SK-N-MC (cell line): ENCODE measurements around the gene TMEM119.
"Not testable (repeated sequence)": the region's sequence is repeated elsewhere in the genome, so short reads cannot be mapped to it uniquely, and the experiment has no call there.

Experiments used
- DNase-seq: peaks from one replicate; pipeline ENCODE4 v3.0.0-alpha.2; 2011; ENCODE audit warnings: low read depth, low spot score
- H3K27ac ChIP-seq: fragments of 200-600 bp; sonication (generic); 2 replicates; pipeline ENCODE4 v1.5.1; 2016; ENCODE audit warnings: mixed run types
- H3K36me3 ChIP-seq: fragments of 200-600 bp; sonication (generic); 2 replicates; pipeline ENCODE4 v1.6.1; 2017; ENCODE audit warnings: antibody characterized with exemption, low read length, mixed read lengths; ENCODE audit not compliant: insufficient read depth
- H3K4me3 ChIP-seq: fragments of 200-600 bp; sonication (generic); 2 replicates; pipeline ENCODE4 v1.5.1; 2016
- H3K9ac ChIP-seq: fragments of 200-600 bp; sonication (generic); 2 replicates; pipeline ENCODE4 v1.8.0; 2017; ENCODE audit warnings: mixed run types, mixed read lengths; ENCODE audit not compliant: insufficient read length
- H3K9me3 ChIP-seq: fragments of 200-600 bp; sonication (generic); 2 replicates; pipeline ENCODE4 v1.6.1; 2017; ENCODE audit warnings: low read depth, mild to moderate bottlenecking, antibody characterized with exemption, low read length, moderate library complexity, mixed read lengths
- EZH2 ChIP-seq: fragments of 200-600 bp; sonication (generic); IDR thresholded peaks from one replicate; pipeline ENCODE4 v1.6.1; 2017; ENCODE audit warnings: antibody characterized with exemption
- FOXP2 ChIP-seq: optimal IDR thresholded peaks from 2 replicates; pipeline ENCODE3; 2011; ENCODE audit warnings: mild to moderate bottlenecking, moderate library complexity; ENCODE audit not compliant: insufficient read depth; ENCODE audit errors: extremely low read length, control extremely low read depth
- POLR2AphosphoS5 ChIP-seq: IDR thresholded peaks from 2 replicates; pipeline ENCODE4 v1.6.1; 2012; ENCODE audit warnings: mild to moderate bottlenecking, low read depth, low read length, borderline replicate concordance

Gene TMEM119

DNA sequence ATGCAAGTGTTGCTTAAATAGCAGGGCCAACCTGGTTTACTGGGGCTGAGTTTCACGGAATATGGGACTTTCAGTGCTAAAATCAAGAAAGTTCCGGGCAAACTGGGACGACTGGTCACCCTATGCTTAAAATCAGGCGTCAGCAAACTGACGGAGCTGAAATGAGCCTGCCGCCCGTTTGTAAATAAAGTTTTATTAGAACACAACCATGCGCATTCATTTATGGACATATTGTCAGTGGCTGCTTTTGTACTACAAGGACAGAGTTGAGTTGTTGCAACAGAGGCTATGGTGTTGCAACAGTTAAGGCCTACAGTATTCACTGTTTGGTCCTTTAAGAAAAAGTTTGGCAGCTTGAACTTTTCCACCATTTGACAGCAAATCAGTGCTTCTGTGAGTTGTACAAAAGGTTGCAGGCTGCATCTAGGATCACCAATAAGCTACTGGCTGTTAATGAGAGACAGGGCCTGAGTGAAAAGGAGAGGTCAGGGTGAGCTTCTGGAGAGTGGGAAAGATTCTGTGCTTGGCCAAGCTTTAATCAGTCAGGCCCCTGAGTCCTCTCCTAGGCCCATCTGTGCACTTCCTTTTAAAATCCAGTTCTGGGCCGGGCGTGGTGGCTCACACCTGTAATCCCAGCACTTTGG lies 22.5 kb upstream of the TMEM119 start:
- Histone ChIP-seq H3K9ac (no peak overlapping the region), H3K9me3 (no peaks in the 10 kb centered on the region), H3K27ac (no peak overlapping the region), H3K4me3 (no peak overlapping the region), H3K36me3 (no peaks in the 10 kb centered on the region)
- DNase-seq = no peak
- no peak for TF ChIP-seq EZH2
- no peak for TF ChIP-seq FOXP2
- no peak for TF ChIP-seq POLR2AphosphoS5

DNA sequence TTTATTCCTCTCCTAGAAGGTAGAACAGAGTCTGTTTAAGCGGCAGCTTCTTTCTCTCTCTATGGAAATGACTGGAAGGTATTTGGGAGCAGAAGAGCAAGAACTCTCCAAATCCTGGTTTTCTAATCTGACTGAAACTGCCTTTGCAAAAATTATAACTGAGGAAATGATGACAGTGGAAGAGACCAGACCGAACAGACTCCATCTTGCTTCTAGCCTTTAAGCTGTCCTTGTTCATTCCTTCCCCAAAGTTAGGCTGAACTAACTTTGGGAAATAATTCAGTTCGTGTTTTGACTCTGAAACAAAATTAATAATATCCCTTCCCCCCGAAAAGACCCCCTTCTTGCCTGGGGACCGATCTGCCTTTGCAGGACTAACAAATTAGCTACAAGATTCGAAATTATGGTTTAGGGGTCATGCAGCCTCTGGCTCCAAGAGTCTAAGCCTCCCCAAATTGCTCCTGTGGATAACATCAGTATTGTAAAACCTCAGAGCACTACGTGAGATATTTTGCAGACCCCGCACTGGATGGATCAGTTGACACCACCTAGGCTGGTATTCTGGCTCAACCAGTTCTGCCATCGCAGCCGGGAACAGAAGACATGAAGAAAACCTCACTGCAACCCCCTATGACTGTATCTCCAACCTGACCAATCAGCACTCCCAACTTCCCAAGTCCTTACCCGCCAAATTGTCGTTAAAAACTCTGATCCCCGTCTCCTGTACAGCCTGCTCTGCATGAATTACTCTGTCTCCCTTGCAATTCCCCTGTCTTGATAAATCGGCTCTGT lies 21.7 kb upstream of the TMEM119 start:
- H3K27ac ChIP-seq = no peak overlapping the region
- no peaks in the 10 kb centered on the region for H3K36me3 ChIP-seq
- H3K9me3 ChIP-seq = no peaks in the 10 kb centered on the region
- H3K4me3 ChIP-seq = no peak overlapping the region
- DNase-seq = no peak
- TF ChIP-seq POLR2AphosphoS5 (no peak), FOXP2 (no peak), EZH2 (no peak)
- H3K9ac ChIP-seq = no peak overlapping the region

- DNase-seq, H3K4me3 ChIP-seq, H3K36me3 ChIP-seq, H3K9me3 ChIP-seq, H3K27ac ChIP-seq, H3K9ac ChIP-seq: not testable (repeated sequence)
These were observed 21.0 kb upstream of the TMEM119 start for GRCh38 chr12:108618953-108619274.

GRCh38 chr12:108618079-108618952 lies 20.4 kb upstream of the TMEM119 start:
- no peak overlapping the region for H3K27ac ChIP-seq
- no peaks in the 10 kb centered on the region for H3K36me3 ChIP-seq
- no peaks in the 10 kb centered on the region for H3K9me3 ChIP-seq
- no peak for TF ChIP-seq POLR2AphosphoS5
- TF ChIP-seq EZH2 = no peak
- TF ChIP-seq FOXP2 = no peak
- H3K4me3 ChIP-seq = no peak overlapping the region
- no peak overlapping the region for H3K9ac ChIP-seq
- DNase-seq = peak; percentile 68

DNA sequence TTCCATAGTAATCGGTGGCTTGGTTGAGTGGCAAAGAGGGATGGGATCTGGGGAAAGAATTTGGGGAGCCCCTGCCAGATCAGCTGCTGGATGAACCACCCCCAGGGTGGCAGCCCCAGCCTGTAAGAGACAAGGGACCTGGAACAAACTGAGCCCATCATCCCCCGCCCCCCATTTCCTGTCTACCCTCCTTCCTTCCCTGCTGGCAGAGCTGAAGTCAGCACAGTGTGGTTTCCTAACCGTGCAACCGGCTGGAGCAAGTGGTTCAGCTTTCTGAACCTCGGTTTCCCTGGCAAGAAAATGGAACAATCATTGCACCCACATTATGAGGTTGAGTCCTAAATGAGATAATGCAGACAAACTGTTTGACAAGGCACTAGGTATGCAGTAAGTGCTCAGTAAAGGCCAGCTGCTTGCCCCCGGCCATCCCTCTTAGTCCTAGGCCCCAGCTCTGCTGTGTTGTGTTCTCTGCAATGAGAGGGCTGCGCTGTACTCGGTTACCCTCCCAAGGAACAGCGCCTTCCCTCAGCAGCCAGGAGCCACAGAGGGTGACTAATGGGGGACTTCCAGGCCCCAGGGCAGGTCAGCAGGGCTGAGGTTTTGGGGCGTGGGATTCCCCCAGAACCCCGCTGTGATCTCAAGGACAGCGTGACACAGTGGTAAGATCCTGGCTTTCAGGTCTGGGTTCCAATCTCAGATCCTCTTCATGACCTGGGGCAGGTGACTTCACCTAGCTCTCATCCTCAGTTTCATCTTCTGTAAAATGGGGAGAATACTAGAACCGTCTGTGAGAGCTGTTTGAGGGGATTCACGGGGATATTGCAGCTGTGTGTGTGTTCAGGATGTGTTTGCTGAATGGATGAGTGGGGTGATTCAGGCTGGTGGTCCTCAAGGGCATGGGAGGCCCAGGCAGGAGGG lies 19.3 kb upstream of the TMEM119 start:
- Histone ChIP-seq H3K4me3 (peak overlapping the region; percentile 7; the same call in 1 of the 2 replicates), H3K27ac (peak overlapping the region; percentile 49; the same call in 1 of the 2 replicates), H3K9me3 (no peaks in the 10 kb centered on the region), H3K9ac (no peak overlapping the region), H3K36me3 (no peaks in the 10 kb centered on the region)
- TF ChIP-seq POLR2AphosphoS5 (0 out of 2 replicates have a peak, but pooled peaks have one; percentile 19), FOXP2 (no peak), EZH2 (no peak)
- DNase-seq = no peak

DNA sequence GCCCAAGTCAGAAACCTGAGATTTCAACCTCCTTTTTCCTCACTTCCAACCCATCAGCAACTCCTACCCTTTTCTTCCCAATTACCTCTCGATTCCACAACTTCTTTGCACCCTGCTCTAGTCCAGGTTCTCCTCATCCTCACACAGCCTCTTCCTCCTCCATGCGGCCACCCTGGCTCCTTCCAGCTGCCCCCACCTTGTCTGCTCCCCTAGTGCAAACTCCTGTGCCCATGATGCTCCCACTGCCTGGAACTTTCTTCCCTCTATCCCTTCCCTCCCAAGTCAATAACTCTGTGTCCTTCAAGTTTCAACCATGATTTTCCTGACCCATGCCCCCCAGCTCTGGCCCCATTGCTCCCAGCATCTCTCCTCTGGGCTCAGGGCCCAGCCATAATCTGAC lies 18.5 kb upstream of the TMEM119 start:
- TF ChIP-seq POLR2AphosphoS5 (no peak), FOXP2 (no peak), EZH2 (no peak)
- Histone ChIP-seq H3K4me3 (no peak overlapping the region), H3K27ac (no peak overlapping the region; the same call in 1 of the 2 replicates), H3K36me3 (no peaks in the 10 kb centered on the region), H3K9ac (no peak overlapping the region), H3K9me3 (no peaks in the 10 kb centered on the region)
- no peak for DNase-seq

DNA sequence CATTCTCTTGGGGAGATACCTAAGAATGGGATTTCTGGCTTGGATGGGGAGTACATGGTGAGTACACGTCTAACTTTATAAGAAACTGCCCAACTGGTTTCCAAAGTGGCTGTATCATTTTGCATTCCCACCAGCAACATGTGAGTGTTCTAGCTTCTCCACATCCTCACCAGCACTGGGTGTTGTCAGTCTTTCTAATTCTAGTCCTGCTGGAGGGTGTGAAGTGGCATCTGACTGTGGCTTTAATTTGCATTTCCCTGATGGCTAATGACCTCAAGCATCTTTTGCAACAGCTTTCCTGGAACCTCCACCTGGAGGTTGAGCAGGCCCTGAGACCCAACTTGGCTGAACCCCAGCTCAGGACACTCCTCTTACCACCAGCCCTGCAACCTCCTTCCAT lies 18.0 kb upstream of the TMEM119 start:
- no peak for TF ChIP-seq POLR2AphosphoS5
- TF ChIP-seq FOXP2 = no peak
- TF ChIP-seq EZH2 = no peak
- H3K9ac ChIP-seq = no peak overlapping the region
- H3K27ac ChIP-seq = no peak overlapping the region
- no peak overlapping the region for H3K4me3 ChIP-seq
- H3K9me3 ChIP-seq = no peaks in the 10 kb centered on the region
- no peaks in the 10 kb centered on the region for H3K36me3 ChIP-seq
- DNase-seq = no peak
